Suprapubic skin (tissue), 3 donors: Measurements from ENCODE around the gene MS4A1.

Source experiments
- EP300 ChIP-seq: sonication (generic); formaldehyde crosslinking; IDR thresholded peaks from one replicate; pipeline ENCODE4 v1.6.1; 2017; ENCODE audit warnings: antibody characterized with exemption
- TF ChIP-seq, protein P1 (sequence below), 2 donors: fragments of 200-600 bp in 1 of 2; fragments of 450-650 bp in 1 of 2; sonication (generic) in 1 of 2; IDR thresholded peaks; one replicate each; pipeline ENCODE4 v1.5.1; 2016 to 2019; ENCODE audit warnings: antibody characterized with exemption in 2 of 2, mild to moderate bottlenecking in 1 of 2, moderate library complexity in 1 of 2

DNA sequence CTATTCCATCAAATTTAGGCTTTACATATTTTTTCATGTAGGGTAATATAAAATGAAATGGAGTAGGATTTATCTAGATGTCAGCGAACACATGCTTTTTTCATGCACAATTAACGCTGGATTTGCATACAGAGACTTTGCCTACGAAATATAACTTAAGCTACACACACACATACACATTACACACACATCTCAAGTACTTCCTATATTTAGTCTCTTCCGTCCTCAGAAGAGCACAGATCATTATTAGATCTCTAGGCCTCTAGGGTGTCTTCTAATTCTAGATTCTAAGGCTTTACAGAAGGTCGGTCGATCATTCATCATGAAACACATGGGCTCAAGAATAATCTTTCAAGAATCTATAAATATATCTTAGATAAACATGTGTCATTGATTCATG lies 55.7 kb downstream of the MS4A1 start:
- TF ChIP-seq, protein P1, sequence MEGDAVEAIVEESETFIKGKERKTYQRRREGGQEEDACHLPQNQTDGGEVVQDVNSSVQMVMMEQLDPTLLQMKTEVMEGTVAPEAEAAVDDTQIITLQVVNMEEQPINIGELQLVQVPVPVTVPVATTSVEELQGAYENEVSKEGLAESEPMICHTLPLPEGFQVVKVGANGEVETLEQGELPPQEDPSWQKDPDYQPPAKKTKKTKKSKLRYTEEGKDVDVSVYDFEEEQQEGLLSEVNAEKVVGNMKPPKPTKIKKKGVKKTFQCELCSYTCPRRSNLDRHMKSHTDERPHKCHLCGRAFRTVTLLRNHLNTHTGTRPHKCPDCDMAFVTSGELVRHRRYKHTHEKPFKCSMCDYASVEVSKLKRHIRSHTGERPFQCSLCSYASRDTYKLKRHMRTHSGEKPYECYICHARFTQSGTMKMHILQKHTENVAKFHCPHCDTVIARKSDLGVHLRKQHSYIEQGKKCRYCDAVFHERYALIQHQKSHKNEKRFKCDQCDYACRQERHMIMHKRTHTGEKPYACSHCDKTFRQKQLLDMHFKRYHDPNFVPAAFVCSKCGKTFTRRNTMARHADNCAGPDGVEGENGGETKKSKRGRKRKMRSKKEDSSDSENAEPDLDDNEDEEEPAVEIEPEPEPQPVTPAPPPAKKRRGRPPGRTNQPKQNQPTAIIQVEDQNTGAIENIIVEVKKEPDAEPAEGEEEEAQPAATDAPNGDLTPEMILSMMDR (IDR thresholded peaks at IDR 0.05) = no peak
- TF ChIP-seq EP300 = no peak
